Globus pallidus (tissue), 1 donor: ENCODE measurements around the gene ABCA2.

Experiments used
- DNase-seq: peaks from one replicate; pipeline ENCODE4 v3.0.0-alpha.2; 2015; ENCODE audit warnings: low spot score

Gene ABCA2

GRCh38 chr9:137029058-137029936 is 1.3 kb upstream of the ABCA2 start:
- peak; percentile 85 for DNase-seq

- DNase-seq = peak; percentile 78
Observed at GRCh38 chr9:137028263-137029057, 423 bp upstream of the ABCA2 start.

GRCh38 chr9:137026828-137027227 is 1.2 kb downstream of the ABCA2 start:
- DNase-seq = peak; percentile 54

GRCh38 chr9:137026384-137026783 is 1.7 kb downstream of the ABCA2 start:
- DNase-seq = no peak

- peak; percentile 99 for DNase-seq
Observed at GRCh38 chr9:137025517-137025966, 2.5 kb downstream of the ABCA2 start.

GRCh38 chr9:137023583-137023991 is 4.5 kb downstream of the ABCA2 start:
- DNase-seq = peak; percentile 80

- no peak for DNase-seq
Observed at GRCh38 chr9:137023157-137023556, 4.9 kb downstream of the ABCA2 start.

- DNase-seq = no peak
Observed at GRCh38 chr9:137022662-137023008, 5.4 kb downstream of the ABCA2 start.

GRCh38 chr9:137021979-137022661 is 5.9 kb downstream of the ABCA2 start:
- DNase-seq = peak; percentile 97

GRCh38 chr9:137021568-137021978 is 6.5 kb downstream of the ABCA2 start:
- no peak for DNase-seq

- DNase-seq = no peak
Observed at GRCh38 chr9:137020771-137021567, 7.1 kb downstream of the ABCA2 start.

- no peak for DNase-seq
Observed at GRCh38 chr9:137019891-137020683, 8.0 kb downstream of the ABCA2 start.

- DNase-seq = no peak
Observed at GRCh38 chr9:137018761-137019559, 9.1 kb downstream of the ABCA2 start.

- DNase-seq = no peak
Observed at GRCh38 chr9:137017791-137018497, 10.1 kb downstream of the ABCA2 start.

GRCh38 chr9:137017071-137017470 is 11.0 kb downstream of the ABCA2 start:
- no peak for DNase-seq

- DNase-seq = no peak
Observed at GRCh38 chr9:137016436-137016835, 11.6 kb downstream of the ABCA2 start.

- no peak for DNase-seq
Observed at GRCh38 chr9:137015976-137016375, 12.1 kb downstream of the ABCA2 start.

- no peak for DNase-seq
Observed at GRCh38 chr9:137015540-137015930, 12.5 kb downstream of the ABCA2 start.
